ENCODE data around the gene RPLP1.
A peak's percentile ranks its signal among the peaks of the same experiment; 100 is the strongest.

Gene RPLP1

DNA sequence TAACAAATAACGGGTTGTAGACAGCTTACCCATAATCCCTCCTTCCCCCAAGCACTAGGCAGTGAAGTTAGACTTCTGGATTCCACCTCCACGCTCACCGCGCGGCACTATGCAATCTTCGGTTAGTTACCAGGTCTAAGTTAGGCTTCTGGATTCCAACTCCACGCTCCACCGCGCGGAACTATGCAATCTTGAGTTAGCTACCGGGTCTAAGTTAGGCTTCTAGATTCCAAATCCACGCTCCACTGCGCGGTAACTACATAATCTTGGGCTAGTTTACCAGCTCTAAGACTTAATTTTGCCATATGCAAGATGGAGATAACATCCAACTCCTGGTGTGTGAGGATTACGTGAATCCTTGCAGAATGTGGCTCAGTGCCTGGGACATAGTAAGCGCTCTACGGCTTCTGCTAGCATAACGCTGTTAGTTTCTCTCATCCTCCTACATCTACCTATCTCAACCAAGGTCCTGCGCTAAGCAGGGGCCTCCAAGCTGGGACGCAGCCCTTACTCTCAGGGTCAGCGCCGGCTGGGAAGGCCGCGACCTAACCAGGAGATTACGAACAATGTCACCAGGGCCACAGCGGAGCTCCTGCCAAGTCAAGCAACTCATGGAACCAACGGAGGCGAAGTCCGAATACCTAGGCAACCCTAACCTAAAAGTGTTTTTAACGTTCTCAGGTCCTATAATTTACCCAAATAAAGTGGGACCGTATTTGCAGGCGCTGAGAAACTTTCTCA, 497 bp upstream of the RPLP1 start (continued):
- TF ChIP-seq, protein P1, sequence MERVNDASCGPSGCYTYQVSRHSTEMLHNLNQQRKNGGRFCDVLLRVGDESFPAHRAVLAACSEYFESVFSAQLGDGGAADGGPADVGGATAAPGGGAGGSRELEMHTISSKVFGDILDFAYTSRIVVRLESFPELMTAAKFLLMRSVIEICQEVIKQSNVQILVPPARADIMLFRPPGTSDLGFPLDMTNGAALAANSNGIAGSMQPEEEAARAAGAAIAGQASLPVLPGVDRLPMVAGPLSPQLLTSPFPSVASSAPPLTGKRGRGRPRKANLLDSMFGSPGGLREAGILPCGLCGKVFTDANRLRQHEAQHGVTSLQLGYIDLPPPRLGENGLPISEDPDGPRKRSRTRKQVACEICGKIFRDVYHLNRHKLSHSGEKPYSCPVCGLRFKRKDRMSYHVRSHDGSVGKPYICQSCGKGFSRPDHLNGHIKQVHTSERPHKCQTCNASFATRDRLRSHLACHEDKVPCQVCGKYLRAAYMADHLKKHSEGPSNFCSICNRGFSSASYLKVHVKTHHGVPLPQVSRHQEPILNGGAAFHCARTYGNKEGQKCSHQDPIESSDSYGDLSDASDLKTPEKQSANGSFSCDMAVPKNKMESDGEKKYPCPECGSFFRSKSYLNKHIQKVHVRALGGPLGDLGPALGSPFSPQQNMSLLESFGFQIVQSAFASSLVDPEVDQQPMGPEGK (tag by site-specific recombination; IDR thresholded peaks at IDR 0.05) = no peak
- TF ChIP-seq ZBTB8A (tag by site-specific recombination; IDR thresholded peaks at IDR 0.05) = no peak
- 0 out of 2 replicates have a peak, but pooled peaks have one; percentile 38 for TF ChIP-seq YY1 (tag by site-specific recombination; IDR thresholded peaks at IDR 0.05)
- no peak for TF ChIP-seq ZNF157 (tag by site-specific recombination; IDR thresholded peaks at IDR 0.05)
- no peak for TF ChIP-seq ZNF292 (tag by site-specific recombination; IDR thresholded peaks at IDR 0.05; ENCODE audit: borderline replicate concordance, low read depth)
- TF ChIP-seq ZNF600 (tag by site-specific recombination; IDR thresholded peaks at IDR 0.05) = peak; percentile 38; the same call in 1 of the 2 replicates
- no peak for TF ChIP-seq ZSCAN16 (tag by site-specific recombination; IDR thresholded peaks at IDR 0.05)
- no peak for TF ChIP-seq KLF9 (tag by site-specific recombination; IDR thresholded peaks at IDR 0.05; ENCODE audit: low read depth)
- TF ChIP-seq ZNF366 (tag by site-specific recombination; conservative IDR thresholded peaks at IDR 0.05) = 0 out of 2 replicates have a peak, but pooled peaks have one; percentile 4
- no peak for TF ChIP-seq ZFP3 (tag by site-specific recombination; IDR thresholded peaks at IDR 0.05; ENCODE audit: low read depth)
- TF ChIP-seq, protein P2, sequence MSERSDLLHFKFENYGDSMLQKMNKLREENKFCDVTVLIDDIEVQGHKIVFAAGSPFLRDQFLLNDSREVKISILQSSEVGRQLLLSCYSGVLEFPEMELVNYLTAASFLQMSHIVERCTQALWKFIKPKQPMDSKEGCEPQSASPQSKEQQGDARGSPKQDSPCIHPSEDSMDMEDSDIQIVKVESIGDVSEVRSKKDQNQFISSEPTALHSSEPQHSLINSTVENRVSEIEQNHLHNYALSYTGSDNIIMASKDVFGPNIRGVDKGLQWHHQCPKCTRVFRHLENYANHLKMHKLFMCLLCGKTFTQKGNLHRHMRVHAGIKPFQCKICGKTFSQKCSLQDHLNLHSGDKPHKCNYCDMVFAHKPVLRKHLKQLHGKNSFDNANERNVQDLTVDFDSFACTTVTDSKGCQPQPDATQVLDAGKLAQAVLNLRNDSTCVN (tag by site-specific recombination; optimal IDR thresholded peaks at IDR 0.05) = no peak
- TF ChIP-seq, protein P3, sequence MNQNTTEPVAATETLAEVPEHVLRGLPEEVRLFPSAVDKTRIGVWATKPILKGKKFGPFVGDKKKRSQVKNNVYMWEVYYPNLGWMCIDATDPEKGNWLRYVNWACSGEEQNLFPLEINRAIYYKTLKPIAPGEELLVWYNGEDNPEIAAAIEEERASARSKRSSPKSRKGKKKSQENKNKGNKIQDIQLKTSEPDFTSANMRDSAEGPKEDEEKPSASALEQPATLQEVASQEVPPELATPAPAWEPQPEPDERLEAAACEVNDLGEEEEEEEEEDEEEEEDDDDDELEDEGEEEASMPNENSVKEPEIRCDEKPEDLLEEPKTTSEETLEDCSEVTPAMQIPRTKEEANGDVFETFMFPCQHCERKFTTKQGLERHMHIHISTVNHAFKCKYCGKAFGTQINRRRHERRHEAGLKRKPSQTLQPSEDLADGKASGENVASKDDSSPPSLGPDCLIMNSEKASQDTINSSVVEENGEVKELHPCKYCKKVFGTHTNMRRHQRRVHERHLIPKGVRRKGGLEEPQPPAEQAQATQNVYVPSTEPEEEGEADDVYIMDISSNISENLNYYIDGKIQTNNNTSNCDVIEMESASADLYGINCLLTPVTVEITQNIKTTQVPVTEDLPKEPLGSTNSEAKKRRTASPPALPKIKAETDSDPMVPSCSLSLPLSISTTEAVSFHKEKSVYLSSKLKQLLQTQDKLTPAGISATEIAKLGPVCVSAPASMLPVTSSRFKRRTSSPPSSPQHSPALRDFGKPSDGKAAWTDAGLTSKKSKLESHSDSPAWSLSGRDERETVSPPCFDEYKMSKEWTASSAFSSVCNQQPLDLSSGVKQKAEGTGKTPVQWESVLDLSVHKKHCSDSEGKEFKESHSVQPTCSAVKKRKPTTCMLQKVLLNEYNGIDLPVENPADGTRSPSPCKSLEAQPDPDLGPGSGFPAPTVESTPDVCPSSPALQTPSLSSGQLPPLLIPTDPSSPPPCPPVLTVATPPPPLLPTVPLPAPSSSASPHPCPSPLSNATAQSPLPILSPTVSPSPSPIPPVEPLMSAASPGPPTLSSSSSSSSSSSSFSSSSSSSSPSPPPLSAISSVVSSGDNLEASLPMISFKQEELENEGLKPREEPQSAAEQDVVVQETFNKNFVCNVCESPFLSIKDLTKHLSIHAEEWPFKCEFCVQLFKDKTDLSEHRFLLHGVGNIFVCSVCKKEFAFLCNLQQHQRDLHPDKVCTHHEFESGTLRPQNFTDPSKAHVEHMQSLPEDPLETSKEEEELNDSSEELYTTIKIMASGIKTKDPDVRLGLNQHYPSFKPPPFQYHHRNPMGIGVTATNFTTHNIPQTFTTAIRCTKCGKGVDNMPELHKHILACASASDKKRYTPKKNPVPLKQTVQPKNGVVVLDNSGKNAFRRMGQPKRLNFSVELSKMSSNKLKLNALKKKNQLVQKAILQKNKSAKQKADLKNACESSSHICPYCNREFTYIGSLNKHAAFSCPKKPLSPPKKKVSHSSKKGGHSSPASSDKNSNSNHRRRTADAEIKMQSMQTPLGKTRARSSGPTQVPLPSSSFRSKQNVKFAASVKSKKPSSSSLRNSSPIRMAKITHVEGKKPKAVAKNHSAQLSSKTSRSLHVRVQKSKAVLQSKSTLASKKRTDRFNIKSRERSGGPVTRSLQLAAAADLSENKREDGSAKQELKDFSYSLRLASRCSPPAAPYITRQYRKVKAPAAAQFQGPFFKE (tag by site-specific recombination; IDR thresholded peaks at IDR 0.05; ENCODE audit: borderline replicate concordance) = no peak
- no peak for TF ChIP-seq ZNF426 (tag by site-specific recombination; IDR thresholded peaks at IDR 0.05)
- TF ChIP-seq ZNF585B (tag by site-specific recombination; IDR thresholded peaks at IDR 0.05) = no peak
- no peak for TF ChIP-seq ZNF404 (tag by site-specific recombination; IDR thresholded peaks at IDR 0.05)
- TF ChIP-seq ZNF785 (tag by site-specific recombination; IDR thresholded peaks at IDR 0.05) = no peak
- no peak for TF ChIP-seq ZNF132 (tag by site-specific recombination; IDR thresholded peaks at IDR 0.05; ENCODE audit: borderline replicate concordance)
- TF ChIP-seq, protein P4, sequence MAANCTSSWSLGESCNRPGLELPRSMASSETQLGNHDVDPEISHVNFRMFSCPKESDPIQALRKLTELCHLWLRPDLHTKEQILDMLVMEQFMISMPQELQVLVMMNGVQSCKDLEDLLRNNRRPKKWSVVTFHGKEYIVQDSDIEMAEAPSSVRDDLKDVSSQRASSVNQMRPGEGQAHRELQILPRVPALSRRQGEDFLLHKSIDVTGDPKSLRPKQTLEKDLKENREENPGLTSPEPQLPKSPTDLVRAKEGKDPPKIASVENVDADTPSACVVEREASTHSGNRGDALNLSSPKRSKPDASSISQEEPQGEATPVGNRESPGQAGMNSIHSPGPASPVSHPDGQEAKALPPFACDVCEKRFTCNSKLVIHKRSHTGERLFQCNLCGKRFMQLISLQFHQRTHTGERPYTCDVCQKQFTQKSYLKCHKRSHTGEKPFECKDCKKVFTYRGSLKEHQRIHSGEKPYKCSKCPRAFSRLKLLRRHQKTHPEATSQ (tag by site-specific recombination; IDR thresholded peaks at IDR 0.05) = no peak
- no peak for TF ChIP-seq ZNF768 (tag by site-specific recombination; IDR thresholded peaks at IDR 0.05)
- TF ChIP-seq, protein P5, sequence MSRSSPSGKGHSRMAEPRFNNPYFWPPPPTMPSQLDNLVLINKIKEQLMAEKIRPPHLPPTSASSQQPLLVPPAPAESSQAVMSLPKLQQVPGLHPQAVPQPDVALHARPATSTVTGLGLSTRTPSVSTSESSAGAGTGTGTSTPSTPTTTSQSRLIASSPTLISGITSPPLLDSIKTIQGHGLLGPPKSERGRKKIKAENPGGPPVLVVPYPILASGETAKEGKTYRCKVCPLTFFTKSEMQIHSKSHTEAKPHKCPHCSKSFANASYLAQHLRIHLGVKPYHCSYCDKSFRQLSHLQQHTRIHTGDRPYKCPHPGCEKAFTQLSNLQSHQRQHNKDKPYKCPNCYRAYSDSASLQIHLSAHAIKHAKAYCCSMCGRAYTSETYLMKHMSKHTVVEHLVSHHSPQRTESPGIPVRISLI (tag by site-specific recombination; IDR thresholded peaks at IDR 0.05) = no peak
- no peak for TF ChIP-seq SCRT1 (tag by site-specific recombination; IDR thresholded peaks at IDR 0.05; ENCODE audit: borderline replicate concordance)
- TF ChIP-seq, protein P6, sequence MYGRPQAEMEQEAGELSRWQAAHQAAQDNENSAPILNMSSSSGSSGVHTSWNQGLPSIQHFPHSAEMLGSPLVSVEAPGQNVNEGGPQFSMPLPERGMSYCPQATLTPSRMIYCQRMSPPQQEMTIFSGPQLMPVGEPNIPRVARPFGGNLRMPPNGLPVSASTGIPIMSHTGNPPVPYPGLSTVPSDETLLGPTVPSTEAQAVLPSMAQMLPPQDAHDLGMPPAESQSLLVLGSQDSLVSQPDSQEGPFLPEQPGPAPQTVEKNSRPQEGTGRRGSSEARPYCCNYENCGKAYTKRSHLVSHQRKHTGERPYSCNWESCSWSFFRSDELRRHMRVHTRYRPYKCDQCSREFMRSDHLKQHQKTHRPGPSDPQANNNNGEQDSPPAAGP (tag by site-specific recombination; IDR thresholded peaks at IDR 0.05) = no peak

Data from HEK293 (cell line).